AG08395 (cell line): ENCODE results near the gene PLSCR1.

ENCODE experiments used
- DNase-seq: peaks from one replicate; pipeline ENCODE4 v3.0.0; 2012; ENCODE audit warnings: mixed read lengths, low spot score

PLSCR1 gene, protein sequence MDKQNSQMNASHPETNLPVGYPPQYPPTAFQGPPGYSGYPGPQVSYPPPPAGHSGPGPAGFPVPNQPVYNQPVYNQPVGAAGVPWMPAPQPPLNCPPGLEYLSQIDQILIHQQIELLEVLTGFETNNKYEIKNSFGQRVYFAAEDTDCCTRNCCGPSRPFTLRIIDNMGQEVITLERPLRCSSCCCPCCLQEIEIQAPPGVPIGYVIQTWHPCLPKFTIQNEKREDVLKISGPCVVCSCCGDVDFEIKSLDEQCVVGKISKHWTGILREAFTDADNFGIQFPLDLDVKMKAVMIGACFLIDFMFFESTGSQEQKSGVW

DNA sequence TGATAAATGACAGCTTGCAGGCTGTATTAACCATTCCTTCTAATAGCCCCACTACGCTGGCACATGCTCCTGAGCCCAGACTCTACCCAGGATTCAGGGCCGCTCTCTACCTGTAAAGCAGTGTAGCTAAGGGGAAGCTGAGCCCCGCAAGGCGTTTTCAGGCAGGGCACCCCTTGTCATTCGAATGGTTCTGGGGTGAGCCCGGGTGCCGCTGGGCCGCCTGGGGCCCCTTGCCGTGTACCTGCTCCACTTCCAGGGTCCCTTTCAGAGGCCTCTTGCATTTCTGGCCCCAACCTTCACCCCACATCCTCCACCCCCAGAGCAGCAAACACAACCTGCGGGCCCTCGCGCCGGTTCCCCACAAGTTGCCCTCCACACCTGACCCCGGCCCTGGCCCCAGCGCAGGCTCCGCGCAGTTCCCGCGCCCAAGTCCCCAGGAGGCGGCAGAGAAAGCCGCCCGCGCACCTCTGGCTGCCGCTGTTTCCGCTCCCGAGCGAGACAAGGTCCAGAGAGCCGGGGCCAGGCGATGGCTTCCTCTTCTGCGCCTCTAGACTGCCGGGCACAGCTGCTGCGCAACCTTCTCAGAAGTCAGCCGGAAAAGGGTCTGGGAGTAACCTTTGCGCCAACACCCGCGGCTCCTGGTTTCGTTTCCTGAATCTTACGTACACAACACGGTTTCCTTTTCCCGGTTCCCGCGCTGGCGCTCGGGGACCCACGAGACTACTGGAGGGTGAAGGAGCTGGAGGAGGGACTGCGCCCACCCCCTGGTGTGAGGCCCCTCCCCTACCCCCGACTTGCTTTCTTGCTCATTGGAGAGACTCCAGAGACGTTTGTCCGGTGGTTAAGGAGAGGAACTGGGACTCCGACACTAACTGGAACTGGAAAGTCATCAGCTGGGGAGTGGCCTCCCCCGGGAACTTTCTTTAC lies at the start of gene PLSCR1:
Gene PLSCR1 (minus strand): TSS at position 606 of the 927 bp plus-strand sequence. CDS start 8,055 bp downstream, outside the sequence.
- DNase-seq, result peak; percentile 95

DNA sequence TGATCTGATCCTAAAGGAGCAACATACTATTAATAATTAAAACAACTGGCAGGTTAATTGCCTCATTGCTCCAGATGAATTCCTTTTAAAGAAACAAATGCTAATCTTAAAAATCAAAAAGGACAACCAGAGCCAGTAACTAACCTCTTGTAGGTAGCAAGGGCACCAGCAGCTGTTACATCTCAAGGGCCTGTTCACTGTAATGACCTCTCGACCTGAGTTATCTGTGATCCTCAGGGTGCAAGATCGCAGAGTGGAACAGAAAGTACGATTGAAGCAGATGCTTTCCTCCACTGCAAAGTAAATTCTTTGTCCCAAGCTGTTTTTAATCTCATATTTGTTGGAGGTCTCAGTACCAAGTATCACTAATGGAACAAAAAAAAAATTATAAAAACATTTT lies 49.4 kb upstream of the PLSCR1 start:
- DNase-seq, result no peak

DNA sequence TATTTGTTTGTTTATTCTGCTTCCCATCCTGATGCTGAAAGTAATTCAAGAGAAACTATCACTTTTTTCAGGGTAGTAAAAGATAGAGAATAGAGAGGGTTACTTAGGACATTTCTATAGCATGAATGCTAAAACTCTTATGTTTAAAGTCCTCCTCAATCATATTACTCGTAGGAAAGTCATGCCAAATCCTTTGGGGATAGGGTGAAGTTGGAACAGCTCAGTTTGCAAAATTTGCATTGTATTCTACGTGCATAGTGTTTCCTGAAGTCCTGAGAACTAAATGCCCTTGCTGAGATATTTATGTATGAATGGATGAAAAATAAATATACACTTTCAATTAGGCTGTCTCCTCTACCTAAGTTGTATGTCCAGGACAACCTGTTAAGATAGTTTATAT lies 46.1 kb upstream of the PLSCR1 start:
- no peak for DNase-seq

DNA sequence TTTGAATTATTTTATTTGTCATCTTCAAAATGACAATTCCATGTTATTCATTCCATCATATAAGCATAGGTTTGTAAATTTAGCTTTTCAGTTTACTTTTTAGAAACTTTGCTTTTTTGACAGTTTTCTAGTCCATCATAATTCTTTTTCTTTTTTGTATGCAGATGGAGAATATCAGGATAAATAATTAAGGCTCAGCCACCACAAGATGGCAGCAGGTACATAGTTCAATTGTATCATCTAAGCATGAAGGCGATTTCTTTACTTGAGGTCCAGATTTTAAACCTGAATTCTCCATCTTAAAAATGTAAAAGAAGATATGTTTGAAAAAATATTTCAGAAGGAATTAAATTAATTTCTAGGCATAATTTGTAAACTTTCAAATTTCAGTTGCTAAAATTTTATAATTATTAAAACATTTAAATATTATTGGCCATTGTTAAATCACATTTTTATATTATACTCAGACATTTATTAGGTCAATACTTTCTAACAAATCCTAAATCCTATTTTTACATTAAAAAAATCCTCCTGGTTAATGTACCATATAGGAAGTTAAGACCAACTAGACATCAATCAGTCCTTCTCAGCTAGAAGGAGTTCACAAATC lies 45.6 kb upstream of the PLSCR1 start:
- peak; percentile 41 for DNase-seq

DNA sequence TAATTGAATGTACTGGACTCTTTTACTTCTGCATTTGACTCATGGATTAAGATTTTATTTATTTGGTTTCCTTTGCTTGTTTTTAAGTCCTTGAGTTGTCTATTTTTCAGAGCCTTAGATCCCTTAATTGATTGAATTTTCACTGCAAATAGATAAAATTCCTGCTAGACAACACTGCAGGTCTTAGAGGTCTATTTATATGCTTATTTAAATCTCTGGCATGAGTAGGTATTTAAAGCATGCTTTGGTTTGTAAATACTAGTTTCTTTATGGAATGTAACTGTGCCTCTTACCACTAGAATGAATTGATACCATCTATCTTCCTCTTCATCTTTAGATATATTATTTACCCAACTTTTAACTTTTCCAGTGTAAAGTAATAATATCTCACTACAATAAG lies 40.7 kb upstream of the PLSCR1 start:
- DNase-seq, result no peak

DNA sequence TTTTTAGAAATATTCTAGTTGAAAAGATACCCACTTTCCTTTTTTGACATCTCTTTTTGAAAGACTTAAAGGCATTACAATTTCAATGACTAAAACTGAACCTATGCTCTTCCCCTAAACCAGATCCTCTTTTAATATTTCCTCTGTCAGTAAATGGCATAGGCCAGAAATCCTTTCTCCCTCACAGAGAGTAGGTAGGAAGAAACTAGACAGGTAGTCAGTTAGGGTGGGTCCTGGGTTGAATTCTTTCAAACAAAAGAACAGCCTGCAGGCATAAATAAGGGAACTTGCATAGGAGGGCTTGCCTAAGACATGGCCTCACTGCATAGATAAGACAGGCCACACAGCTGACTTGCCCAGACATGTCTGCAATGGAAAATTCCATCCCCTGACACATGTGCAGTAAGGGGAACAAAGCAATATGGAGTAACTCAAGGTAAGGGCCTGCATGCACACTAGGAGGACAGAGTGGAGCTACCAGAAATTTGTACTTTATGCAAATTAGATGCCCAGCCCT lies 37.6 kb upstream of the PLSCR1 start:
- no peak for DNase-seq

DNA sequence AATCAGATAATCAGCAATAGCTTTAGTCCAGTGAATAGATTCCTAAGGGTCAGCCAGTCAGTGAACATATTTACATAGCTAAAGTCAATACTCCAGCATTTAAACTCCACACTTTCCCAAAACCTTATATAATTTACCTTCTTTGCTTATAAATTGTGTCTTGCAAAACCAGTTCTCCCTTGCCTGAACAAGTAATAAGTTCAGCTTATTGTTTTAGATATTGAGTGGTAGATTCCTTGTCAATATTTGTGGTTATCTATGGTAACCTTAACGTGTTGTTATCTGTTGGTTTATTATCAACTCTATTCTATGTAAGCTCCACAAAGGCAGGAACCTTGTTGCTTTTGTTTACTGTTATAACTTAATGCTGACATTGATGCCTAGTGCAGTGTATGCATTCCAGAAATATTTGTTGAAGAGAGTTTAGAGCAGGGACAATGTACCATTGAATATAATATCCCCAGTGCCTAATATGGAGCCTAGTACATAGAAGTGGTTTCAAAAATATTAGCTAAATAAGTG lies 36.7 kb upstream of the PLSCR1 start:
- DNase-seq, result no peak

DNA sequence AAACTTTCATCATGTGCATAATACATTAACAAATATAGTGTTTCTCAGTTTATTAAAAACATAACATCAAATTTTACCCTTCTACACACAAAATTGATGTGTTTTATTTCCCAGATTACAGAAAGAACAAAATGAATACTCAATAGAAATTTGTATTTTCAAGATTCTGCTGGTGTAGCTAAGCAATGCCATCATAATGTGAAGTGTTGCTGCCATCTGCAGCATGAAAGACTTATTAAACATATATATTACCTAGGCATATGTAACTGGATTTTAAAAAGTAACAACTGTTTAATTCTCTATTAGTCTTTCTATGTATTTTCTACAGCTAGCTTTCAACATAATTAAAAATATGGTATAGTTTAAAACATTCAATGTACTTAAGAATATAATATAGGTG lies 33.3 kb upstream of the PLSCR1 start:
- DNase-seq, result peak; percentile 10

DNA sequence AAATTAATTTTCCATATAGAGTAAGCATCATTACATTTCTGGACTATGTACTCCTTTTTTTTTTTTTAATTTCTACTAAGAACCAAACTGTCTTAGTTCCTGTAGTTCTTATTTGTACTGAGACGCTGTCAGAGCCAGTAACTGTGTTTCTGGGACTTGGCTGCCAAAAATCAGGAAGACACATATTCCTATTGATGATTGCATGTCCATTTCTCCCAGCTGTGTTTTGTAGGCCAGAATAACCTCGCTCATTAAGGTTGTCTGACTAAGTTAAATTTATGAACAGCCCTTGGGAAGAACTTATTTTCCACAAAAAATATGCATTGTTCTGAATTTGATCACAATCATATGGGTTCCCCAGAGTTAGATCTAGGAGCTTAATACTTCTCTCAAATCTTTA lies 31.2 kb upstream of the PLSCR1 start:
- no peak for DNase-seq

DNA sequence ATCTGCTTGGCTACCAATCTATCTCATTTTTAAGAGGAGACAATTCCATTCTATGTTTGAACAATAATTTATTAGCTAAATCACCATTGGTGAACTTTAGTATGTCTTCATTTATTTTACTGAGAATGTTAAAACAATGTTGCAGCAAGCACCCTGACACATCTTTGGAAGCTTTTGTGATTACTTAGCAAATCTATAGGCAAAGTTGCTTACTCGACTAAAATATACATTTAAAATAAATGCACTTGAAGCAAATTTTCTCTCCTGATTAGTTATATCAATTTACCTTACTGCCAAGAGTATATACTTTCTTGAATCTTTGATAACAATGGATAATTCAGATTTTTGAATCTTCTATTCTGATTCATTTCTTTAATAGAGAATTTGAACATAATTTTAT lies 29.8 kb upstream of the PLSCR1 start:
- DNase-seq, result no peak

DNA sequence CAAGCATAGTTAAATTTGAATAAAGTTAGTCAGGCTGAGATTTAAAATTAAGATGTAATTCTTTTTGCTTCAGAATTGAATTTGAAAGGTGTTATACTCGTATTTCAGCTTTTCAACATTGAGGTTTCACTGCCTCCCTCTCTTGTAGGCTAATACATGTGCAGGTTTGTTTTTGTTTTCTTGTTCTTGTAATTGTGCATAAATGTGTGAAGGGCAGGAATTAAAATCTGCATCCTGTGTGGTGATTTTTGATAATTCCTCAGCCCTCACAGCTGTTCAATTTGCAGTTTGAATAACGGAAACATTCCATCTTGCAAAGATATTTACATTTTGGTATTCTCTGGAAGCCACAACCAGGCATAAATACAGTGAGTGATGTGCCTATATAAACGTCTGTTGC lies 24.9 kb upstream of the PLSCR1 start:
- DNase-seq, result no peak

DNA sequence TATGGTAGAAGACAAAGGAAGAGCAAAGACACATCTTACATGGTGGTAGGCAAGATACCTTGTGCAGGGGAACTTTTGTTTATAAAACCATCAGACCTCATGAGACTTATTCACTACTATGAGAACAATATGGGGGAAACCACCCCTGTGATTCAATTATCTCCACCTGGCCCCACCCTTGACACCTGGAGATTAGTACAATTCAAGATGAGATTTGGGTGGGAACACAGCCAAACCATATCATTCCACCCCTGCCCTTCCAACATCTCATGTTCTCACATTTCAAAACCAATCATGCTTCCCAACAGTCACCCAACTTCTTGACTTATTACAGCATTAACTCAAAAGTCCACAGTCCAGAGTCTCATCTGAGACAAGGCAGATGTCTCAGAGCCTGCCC lies 21.7 kb upstream of the PLSCR1 start:
- DNase-seq, result no peak

DNA sequence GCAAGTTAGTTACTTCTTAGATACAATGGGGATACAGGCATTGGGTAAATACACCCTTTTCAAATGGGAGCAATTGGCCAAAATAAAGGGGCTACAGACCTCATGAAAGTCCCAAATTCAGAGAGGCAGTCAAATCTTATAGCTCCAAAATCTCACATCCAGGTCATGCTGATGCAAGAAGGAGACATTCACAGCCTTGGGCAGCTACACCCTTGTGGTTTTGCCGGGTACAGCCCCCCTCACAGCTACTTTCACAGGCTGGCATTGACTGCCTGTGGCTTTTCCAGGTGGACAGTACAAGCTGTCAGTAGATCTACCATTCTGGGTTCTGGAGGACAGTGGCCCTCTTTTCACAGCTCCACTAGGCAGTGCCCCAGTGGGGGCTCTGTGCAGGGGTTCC lies 17.5 kb upstream of the PLSCR1 start:
- DNase-seq, result no peak

DNA sequence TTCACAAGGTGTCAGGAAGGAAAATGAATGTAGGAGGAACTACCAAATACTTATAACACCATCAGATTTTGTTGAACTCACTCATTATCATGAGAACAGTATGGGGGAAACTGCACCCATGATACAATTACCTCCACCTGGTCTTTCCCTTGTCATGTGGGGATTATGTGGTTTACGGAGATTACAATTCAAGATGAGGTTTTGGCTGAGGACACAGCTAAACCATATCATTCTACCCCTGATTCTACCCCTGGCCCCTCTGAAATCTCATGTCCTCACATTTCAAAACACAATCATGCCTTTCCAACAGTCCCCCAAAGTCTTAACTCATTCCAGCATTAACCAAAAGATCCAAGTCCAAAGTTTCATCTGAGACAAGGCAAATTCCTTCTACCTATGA lies 17.1 kb upstream of the PLSCR1 start:
- DNase-seq, result no peak

DNA sequence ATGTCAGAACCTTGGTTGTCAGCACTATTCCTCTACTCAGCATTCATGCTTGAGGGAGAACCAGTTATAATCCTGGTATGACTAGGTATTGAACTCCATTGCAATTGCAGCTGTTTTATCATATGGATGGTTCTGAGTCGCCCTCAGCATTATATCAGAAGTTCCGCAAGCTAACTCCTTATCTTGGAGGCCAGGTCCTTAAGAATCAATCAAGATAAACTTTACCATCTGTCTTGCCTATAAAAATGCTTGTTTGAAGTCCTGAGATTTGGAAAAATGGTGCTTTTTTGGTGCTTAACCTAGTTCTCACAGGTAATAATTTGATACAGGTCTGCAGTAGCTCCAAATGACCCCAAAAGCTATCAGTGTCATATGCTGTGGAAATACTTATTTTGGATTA lies 16.3 kb upstream of the PLSCR1 start:
- no peak for DNase-seq

DNA sequence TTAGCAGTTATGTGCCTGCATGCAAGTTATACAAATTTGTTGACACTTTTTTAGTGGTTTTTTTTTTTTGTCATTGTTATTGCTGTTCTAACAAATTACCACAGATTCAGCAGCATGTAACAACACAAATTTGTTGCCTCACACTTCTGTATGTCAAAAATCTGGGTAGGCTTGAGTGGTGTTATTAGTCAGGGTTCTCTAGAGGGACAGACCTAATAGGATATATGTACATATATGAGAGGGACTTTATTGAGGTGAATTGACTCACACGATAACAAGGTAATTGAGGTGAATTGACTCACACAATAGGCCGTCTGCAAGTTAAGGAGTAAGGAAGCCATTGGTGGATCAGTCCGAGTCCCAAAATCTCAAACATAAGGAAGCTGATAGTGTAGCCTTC lies 15.0 kb upstream of the PLSCR1 start:
- no peak for DNase-seq

DNA sequence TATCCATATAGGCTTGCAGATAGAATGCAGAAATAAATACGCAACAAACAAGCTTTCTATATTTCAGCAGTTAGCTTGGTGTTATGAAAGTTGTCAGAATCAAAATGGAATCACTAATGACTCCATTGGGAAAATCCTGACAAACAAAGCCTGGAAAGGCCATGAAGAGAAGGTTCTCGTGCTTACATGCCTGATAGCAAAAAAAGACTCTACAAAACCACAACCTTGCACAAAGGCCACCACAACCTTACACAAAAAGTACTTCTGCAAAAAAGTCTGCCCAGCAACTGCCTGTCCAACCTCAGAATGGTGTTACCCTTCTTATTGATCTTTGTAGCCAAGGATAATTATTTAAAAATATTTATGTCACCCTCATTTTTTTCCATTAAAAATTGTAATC lies 14.4 kb upstream of the PLSCR1 start:
- DNase-seq, result no peak

DNA sequence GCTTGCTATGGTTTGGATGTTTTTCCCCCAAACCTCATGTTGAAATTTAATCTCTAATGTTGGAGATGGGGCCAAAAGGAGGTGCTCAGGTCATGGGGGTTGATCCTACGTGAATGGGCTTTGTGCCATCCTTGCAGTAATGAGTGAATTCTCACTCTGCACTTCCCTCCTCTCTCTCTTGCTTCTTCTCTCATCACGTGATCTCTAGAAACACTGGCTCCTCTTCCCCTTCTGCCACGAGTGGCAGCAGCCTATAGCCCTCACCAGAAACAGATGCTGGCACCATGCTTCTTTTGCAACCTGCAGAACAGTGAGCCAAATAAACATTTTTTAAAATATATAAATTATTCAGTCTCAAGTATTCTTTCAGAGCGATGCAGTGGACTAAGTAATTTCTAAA lies 13.3 kb upstream of the PLSCR1 start:
- no peak for DNase-seq

DNA sequence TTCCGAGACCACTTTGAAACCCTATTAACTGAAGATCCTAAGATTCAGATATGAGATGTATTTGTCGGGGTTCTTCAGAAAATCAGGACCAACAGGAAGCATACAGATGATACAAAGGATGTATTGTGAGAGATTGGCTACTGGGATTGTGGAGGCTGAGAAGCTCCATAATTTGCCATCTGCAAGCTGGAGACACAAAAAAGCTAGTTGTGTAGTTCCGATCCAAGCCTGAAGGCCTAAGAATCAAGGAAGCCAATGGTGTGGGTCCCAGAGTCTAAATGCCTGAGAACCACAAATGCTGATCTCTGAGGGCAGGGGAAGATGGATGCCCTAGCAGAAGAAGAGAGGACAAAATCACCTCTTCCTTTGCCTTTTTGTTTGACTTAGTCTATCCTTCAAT lies 10.9 kb upstream of the PLSCR1 start:
- no peak for DNase-seq

DNA sequence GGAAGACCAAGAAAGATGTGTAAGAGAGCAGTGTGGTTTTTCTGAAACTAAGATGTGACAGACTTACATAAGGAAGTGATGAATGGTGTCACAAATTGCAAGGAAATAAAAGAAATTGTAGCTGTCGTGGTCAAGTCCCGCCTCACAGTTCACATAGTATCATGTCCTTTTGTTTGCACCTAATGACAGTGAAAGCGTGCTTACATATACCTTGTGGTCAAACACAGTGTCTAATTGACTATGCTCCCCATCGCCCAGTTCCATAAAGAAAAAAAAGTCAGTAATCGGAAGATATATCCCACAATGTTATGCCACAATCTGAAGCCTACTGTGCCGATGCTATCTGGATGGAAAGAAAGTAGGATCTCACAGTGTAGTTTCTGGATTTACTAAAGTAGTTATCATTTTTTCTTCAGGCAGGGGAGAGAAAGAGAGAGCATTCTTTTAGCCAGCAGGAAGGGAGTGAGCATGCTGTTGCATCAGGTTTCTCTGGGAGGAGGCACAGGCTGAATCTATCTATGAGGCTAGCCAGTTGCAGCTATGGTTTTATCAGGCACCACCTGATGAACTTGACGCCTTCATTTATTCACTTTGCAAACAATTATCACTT lies 9.8 kb upstream of the PLSCR1 start:
- DNase-seq, result no peak

DNA sequence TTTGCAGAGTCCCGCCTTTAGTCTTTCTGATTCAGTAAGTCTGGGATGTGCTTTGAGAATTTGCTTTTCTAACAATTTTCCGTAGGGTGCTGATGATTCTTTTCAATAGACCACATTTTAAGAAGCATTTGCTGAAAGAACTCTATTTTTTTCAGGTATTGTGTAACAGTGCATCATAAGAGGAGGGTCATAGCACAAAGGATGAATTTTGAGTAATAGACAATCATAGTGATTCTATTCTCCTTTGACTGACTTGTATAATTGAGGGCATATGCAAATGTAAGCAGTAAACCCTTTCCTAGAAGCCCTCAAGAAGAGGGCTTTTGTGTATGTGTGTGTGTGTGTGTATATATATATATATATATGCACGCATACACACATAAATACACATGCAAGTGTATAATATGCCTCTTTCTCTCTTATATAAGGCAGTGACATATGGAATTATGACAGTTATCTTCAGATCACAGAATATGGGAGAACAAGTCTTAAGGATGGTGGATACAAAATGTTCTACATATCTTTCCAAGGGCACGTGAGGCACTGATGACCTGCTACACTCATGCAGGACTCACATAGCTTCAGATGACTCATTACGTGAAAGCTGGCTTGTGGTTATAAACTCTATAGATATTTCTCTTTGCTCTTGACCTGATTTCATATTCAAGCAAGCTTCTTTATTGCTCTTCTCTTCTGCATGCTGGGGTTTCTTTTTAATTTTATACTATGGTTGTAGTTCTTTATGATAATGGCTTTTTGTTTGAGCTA lies 6.5 kb upstream of the PLSCR1 start:
- DNase-seq, result peak; percentile 79
